IMR-90 (cell line): ENCODE results near the gene NOXO1. TPM values are rescaled to one million over a fixed set of nuclear protein-coding genes. Genes with fewer than 3 reads are reported as not detected.
A peak's percentile ranks its signal among the peaks of the same experiment; 100 is the strongest.

ENCODE experiments used
- ATAC-seq: fragments of 200-7000 bp; cut with Tn5 transposase; 2 replicates; pipeline ENCODE4 v1.9.1; 2020; ENCODE audit warnings: low read depth, mild to moderate bottlenecking, moderate library complexity
- BruUV-seq: library from RNA; stranded (reverse); fragments of 400-500 nt; replicated peaks from 2 replicates; lab custom pipeline; 2021; lab: Mats Ljungman, UMichigan
- CTCF ChIA-PET: fragments of 300-600 bp; formaldehyde crosslinking; extraction: SDS; loops from one replicate; lab custom pipeline; 2021; ENCODE audit warnings: antibody characterized with exemption; lab: Yijun Ruan, JAX
- POLR2A ChIA-PET: fragments of 300-600 bp; sonication (Branson Sonifier 250); formaldehyde crosslinking; loops from one replicate; lab custom pipeline; 2022; ENCODE audit warnings: antibody characterized with exemption; ENCODE audit not compliant: unreplicated experiment; lab: Charles Lee
- DNase-seq: peaks from one replicate; pipeline ENCODE4 v3.0.0; 2013
- H2AFZ ChIP-seq: replicated peaks from 2 replicates; pipeline ENCODE3; 2013; ENCODE audit warnings: low read length, mild to moderate bottlenecking; ENCODE audit not compliant: poor library complexity
- H2AK5ac ChIP-seq: 2 replicates; pipeline ENCODE4 v1.6.1; 2013; ENCODE audit warnings: low read depth, low read length, inconsistent platforms
- H2AK9ac ChIP-seq: replicated peaks from 2 replicates; pipeline ENCODE3; 2013; ENCODE audit warnings: mild to moderate bottlenecking, low read depth, low read length, moderate library complexity; ENCODE audit not compliant: poor library complexity
- H2BK120ac ChIP-seq: 2 replicates; pipeline ENCODE4 v1.6.1; 2013; ENCODE audit warnings: low read depth, low read length, inconsistent platforms
- H2BK15ac ChIP-seq: 3 replicates; pipeline ENCODE4 v1.6.1; 2013; ENCODE audit warnings: low read depth, low read length, inconsistent platforms
- H2BK20ac ChIP-seq: 2 replicates; pipeline ENCODE4 v1.6.1; 2013; ENCODE audit warnings: low read depth, mild to moderate bottlenecking, inconsistent platforms, low read length, moderate library complexity
- H2BK5ac ChIP-seq: 2 replicates; pipeline ENCODE4 v1.6.1; 2013; ENCODE audit warnings: mild to moderate bottlenecking, low read depth, low read length, inconsistent platforms; ENCODE audit not compliant: poor library complexity, severe bottlenecking
- H3K14ac ChIP-seq: replicated peaks from 2 replicates; pipeline ENCODE4 v1.6.1; 2013; ENCODE audit warnings: low read depth, low read length, inconsistent platforms
- H3K18ac ChIP-seq: 2 replicates; pipeline ENCODE4 v1.6.1; 2013; ENCODE audit warnings: low read depth, low read length, control low read depth
- H3K23ac ChIP-seq: 2 replicates; pipeline ENCODE4 v1.6.1; 2013; ENCODE audit warnings: low read depth, low read length, inconsistent platforms
- H3K27ac ChIP-seq: 2 replicates; pipeline ENCODE4 v1.5.1; 2013; ENCODE audit warnings: mild to moderate bottlenecking, control low read depth, low read length; ENCODE audit not compliant: insufficient read depth
- H3K27me3 ChIP-seq: 2 replicates; pipeline ENCODE4 v1.6.1; 2013; ENCODE audit warnings: low read length; ENCODE audit not compliant: control insufficient read depth, insufficient read depth
- H3K36me3 ChIP-seq: 2 replicates; pipeline ENCODE4 v1.6.1; 2013; ENCODE audit warnings: low read length, mixed read lengths; ENCODE audit not compliant: control insufficient read depth, insufficient read depth
- H3K4ac ChIP-seq: 2 replicates; pipeline ENCODE4 v1.6.1; 2013; ENCODE audit warnings: low read depth, low read length, inconsistent platforms
- H3K4me1 ChIP-seq: 2 replicates; pipeline ENCODE4 v1.6.1; 2013; ENCODE audit warnings: low read length, mixed read lengths; ENCODE audit not compliant: control insufficient read depth, insufficient read depth
- H3K4me2 ChIP-seq: 2 replicates; pipeline ENCODE4 v1.6.1; 2013; ENCODE audit warnings: low read depth, mild to moderate bottlenecking, control low read depth, low read length, moderate library complexity
- H3K4me3 ChIP-seq: 2 replicates; pipeline ENCODE4 v1.5.1; 2013; ENCODE audit warnings: low read depth, mild to moderate bottlenecking, control low read depth, low read length, moderate library complexity; ENCODE audit not compliant: insufficient read depth
- H3K56ac ChIP-seq: 2 replicates; pipeline ENCODE4 v1.6.1; 2013; ENCODE audit warnings: low read length, inconsistent platforms; ENCODE audit not compliant: insufficient read depth; ENCODE audit errors: extremely low read depth
- H3K79me1 ChIP-seq, 2 experiments: 2 replicates each; pipeline ENCODE4 v1.6.1; 2013; ENCODE audit warnings: low read length in 2 of 2, inconsistent platforms in 1 of 2, low read depth in 1 of 2
- H3K9ac ChIP-seq: 2 replicates; pipeline ENCODE4 v1.6.1; 2013; ENCODE audit warnings: low read depth, low read length, control low read depth
- H3K9me1 ChIP-seq: 2 replicates; pipeline ENCODE4 v1.6.1; 2013; ENCODE audit warnings: low read length, inconsistent platforms; ENCODE audit not compliant: insufficient read depth
- H3K9me3 ChIP-seq: 2 replicates; pipeline ENCODE4 v1.6.1; 2013; ENCODE audit warnings: low read length; ENCODE audit not compliant: control insufficient read depth, insufficient read depth
- H4K20me1 ChIP-seq: 2 replicates; pipeline ENCODE4 v1.6.1; 2013; ENCODE audit warnings: low read length, inconsistent platforms; ENCODE audit not compliant: insufficient read depth
- H4K5ac ChIP-seq: 2 replicates; pipeline ENCODE4 v1.6.1; 2013; ENCODE audit warnings: mild to moderate bottlenecking, low read depth, low read length, control low read depth
- H4K8ac ChIP-seq, 2 experiments: 2 replicates each; pipeline ENCODE4 v1.6.1; 2013; ENCODE audit warnings: low read depth in 2 of 2, low read length in 2 of 2, control low read depth in 1 of 2, inconsistent platforms in 1 of 2
- H4K91ac ChIP-seq: 2 replicates; pipeline ENCODE4 v1.6.1; 2013; ENCODE audit warnings: low read depth, low read length, inconsistent platforms; ENCODE audit not compliant: insufficient read depth
- MAFK ChIP-seq: IDR thresholded peaks from 2 replicates; pipeline ENCODE4 v1.6.1; 2012; ENCODE audit warnings: low read depth, low read length, improper control_type of control experiment
- MXI1 ChIP-seq: IDR thresholded peaks from 2 replicates; pipeline ENCODE4 v1.6.1; 2012; ENCODE audit warnings: low read depth, mild to moderate bottlenecking, low read length, moderate library complexity, borderline replicate concordance
- WGBS, 2 experiments: methylation state at CpG; one replicate each; pipeline versions ENCODE4 v1.1.5 to v1.1.7; 2013; ENCODE audit warnings: missing lambda C conversion rate in 2 of 2; ENCODE audit not compliant: insufficient read length in 1 of 2; ENCODE audit errors: extremely low coverage in 2 of 2; 5-methylcytosine and 5-hydroxymethylcytosine counted together
- dilution Hi-C: fragments of 300-500 bp; cut with HindIII; formaldehyde crosslinking; loops from one replicate; pipeline ENCODE4 v1.14.3; 2018; ENCODE audit warnings: low sequenced_read_pairs; ENCODE audit not compliant: unreplicated experiment
- in situ Hi-C: fragments of 300-500 bp; cut with MboI; formaldehyde crosslinking; loops from 3 replicates; pipeline ENCODE4 v1.14.3; 2019; ENCODE audit warnings: low sequenced_read_pairs, inconsistent platforms, mixed read lengths
- intact Hi-C: fragments of 100-400 bp; cut with micrococcal nuclease; formaldehyde crosslinking; loops from 2 replicates; pipeline ENCODE4 v1.10.0; 2022
- polyA plus RNA-seq, 3 experiments: library from polyadenylated mRNA; depleted of rRNA; stranded (reverse); fragments of >200 nt; gene quantifications; 2 replicates each; pipeline ENCODE4 v1.2.3, GENCODE V29; 2012; ENCODE audit warnings: low replicate concordance in 1 of 3
- total RNA-seq: library from RNA; depleted of rRNA; stranded (reverse); fragments of >200 nt; gene quantifications from 2 replicates; pipeline ENCODE4 v1.2.3, GENCODE V29; 2012

The NOXO1 gene
- total and polyA plus RNA-seq, 2 of the 4 experiments (the other 2 are of a cell fraction) = 0.56 TPM; not detected in 1

- BruUV-seq = no TSS peak
Measured at GRCh38 chr16:2025878-2026460, 44.7 kb upstream of the NOXO1 start.

More at GRCh38 chr16:2025878-2026460, 44.7 kb upstream of the NOXO1 start:
- no peak for TF ChIP-seq MAFK
- TF ChIP-seq MXI1 = no peak
- Histone ChIP-seq H3K27ac (no peak overlapping the region), H3K4ac (peak overlapping the region; percentile 77), H3K18ac (no peak overlapping the region), H3K27me3 (no peaks in the 10 kb centered on the region), H2BK5ac (peak overlapping the region; percentile 82), H3K9me3 (no peaks in the 10 kb centered on the region), H4K8ac (peak overlapping the region in 1 of 2 experiments; percentile 86; a peak in 2 of 4 replicates), H2BK20ac (0 out of 2 replicates have a peak overlapping the region, but pooled peaks have one; percentile 42), H3K9me1 (peaks cover 9% of the 10 kb centered on the region), H3K79me1 (peaks cover 6 to 38% of the 10 kb centered on the region in 2 experiments), H2AFZ (peak overlapping the region; percentile 93), H4K91ac (peak overlapping the region; percentile 80), H2AK5ac (peak overlapping the region; percentile 70), H3K9ac (peak overlapping the region; percentile 92), H2AK9ac (peak overlapping the region; percentile 96), H3K23ac (no peak overlapping the region), H3K36me3 (peaks cover 12% of the 10 kb centered on the region; the same call in 1 of the 2 replicates), H3K4me1 (peaks cover 20% of the 10 kb centered on the region), H3K4me3 (no peak overlapping the region; the same call in 1 of the 2 replicates), H4K20me1 (peaks cover 15% of the 10 kb centered on the region), H2BK120ac (peak overlapping the region; percentile 85), H2BK15ac (peak overlapping the region; percentile 68; the same call in 1 of the 3 replicates), H3K56ac (no peak overlapping the region), H3K14ac (no peak overlapping the region), H3K4me2 (peak overlapping the region; percentile 97; the same call in 1 of the 2 replicates), H4K5ac (peak overlapping the region; percentile 96; the same call in 1 of the 2 replicates)
- in situ Hi-C loops = no loop called here
- ATAC-seq (no peak), DNase-seq (no peak)
- ChIA-PET CTCF (no interaction called here), POLR2A (no interaction called here)
- dilution Hi-C loops = no loop called here
- intact Hi-C loops = no loop called here
- 88% methylated on average over 14 of the region's 16 CpGs; no CpG with 5 or more reads in 1 of the 2 experiments for WGBS, 2 experiments
